ENCODE measurements around the gene NRP2. TPM values are rescaled to one million over a fixed set of nuclear protein-coding genes. Genes with fewer than 3 reads are reported as not detected.

The NRP2 gene
- total and polyA plus RNA-seq, 2 of the 13 experiments (the other 11 are each of a cell fraction or from before 2014, with no cell fraction given), result 0.65 to 1.4 TPM

GRCh38 chr2:205730191-205730590 is 47.9 kb downstream of the NRP2 start:
- Histone ChIP-seq H3K27me3 (ENCODE audit: control insufficient read depth in 1 of 2, insufficient read depth in 2 of 2, low read length in 2 of 2) (no peaks in the 10 kb centered on the region), H2AFZ (ENCODE audit: low read length) (no peak overlapping the region), H3K9me3 (ENCODE audit: low read length) (no peaks in the 10 kb centered on the region), H3K4me1 (ENCODE audit: insufficient read depth, low read length) (peaks cover 43% of the 10 kb centered on the region), H3K4me2 (ENCODE audit: low read depth, low read length) (no peak overlapping the region), H3K4me3 (replicated peaks in 1 of 3; ENCODE audit: insufficient read depth in 1 of 3, low read depth in 2 of 3, low read length in 3 of 3) (no peak overlapping the region), H3K27ac (ENCODE audit: extremely low read length, insufficient read depth, low read length) (no peak overlapping the region), H4K20me1 (ENCODE audit: insufficient read depth, low read length) (no peaks in the 10 kb centered on the region), H3K9ac (ENCODE audit: insufficient read depth, low read depth, low read length) (no peak overlapping the region), H3K36me3 (replicated peaks in 1 of 2; ENCODE audit: control insufficient read depth in 1 of 2, insufficient read depth in 2 of 2, low read length in 2 of 2) (no peaks in the 10 kb centered on the region), H3K79me2 (ENCODE audit: insufficient read depth, low read length) (no peaks in the 10 kb centered on the region)
- in situ Hi-C loops (cut with HindIII; ENCODE audit: extremely low pct_ligation_motif_present, low pct_unique_long_range_greater_than_20kb), result no loop called here
- 75% methylated on average over 9 of the region's 9 CpGs for WGBS (ENCODE audit: low lambda C conversion rate)
- BruUV-seq (replicated peaks), result no TSS peak
- ChIA-PET POLR2A (no interaction called here), CTCF (ENCODE audit: low intra/inter-chr PET ratio, low total read pairs) (no interaction called here)
- ATAC-seq, result no peak
- no peak for FAIRE-seq
- intact Hi-C loops (cut with micrococcal nuclease; ENCODE audit: unreplicated experiment), result no loop called here
- no peak for DNase-seq (ENCODE audit: low spot score)
- TF ChIP-seq HNF1B (CRISPR knock-in tag; IDR thresholded peaks at IDR 0.05) (no peak), ZKSCAN1 (IDR thresholded peaks at IDR 0.05; ENCODE audit: low read length) (no peak), KLF9 (CRISPR knock-in tag; IDR thresholded peaks at IDR 0.05; ENCODE audit: low read depth) (no peak), MAFG (CRISPR knock-in tag; IDR thresholded peaks at IDR 0.05) (no peak), THAP8 (CRISPR knock-in tag; IDR thresholded peaks at IDR 0.05; ENCODE audit: borderline replicate concordance) (no peak), NFE2L2 (IDR thresholded peaks at IDR 0.05; ENCODE audit: low read length) (no peak), NR2F6 (IDR thresholded peaks at IDR 0.05) (no peak), NR2F6 (CRISPR knock-in tag; IDR thresholded peaks at IDR 0.05) (no peak), TRIM22 (IDR thresholded peaks at IDR 0.05) (no peak), HNF4G (IDR thresholded peaks at IDR 0.05; ENCODE audit: borderline replicate concordance, low read depth, low read length) (no peak), HNF4G (CRISPR knock-in tag; IDR thresholded peaks at IDR 0.05; ENCODE audit: borderline replicate concordance, low read depth) (no peak), ZNF704 (CRISPR knock-in tag; IDR thresholded peaks at IDR 0.05; ENCODE audit: borderline replicate concordance) (no peak), MIXL1 (CRISPR knock-in tag; IDR thresholded peaks at IDR 0.05) (no peak), ZNF841 (CRISPR knock-in tag; IDR thresholded peaks at IDR 0.05; ENCODE audit: borderline replicate concordance) (no peak)
